NOMO-1 treated with dmso at 0.1 percent for 144 hours (cell line): ENCODE results near the gene CHRDL1.

Experiments used
- DNase-seq: peaks from one replicate; lab custom pipeline; 2025; ENCODE audit not compliant: unreplicated experiment; lab: John Stamatoyannopoulos, UW

The CHRDL1 gene

GRCh38 chrX:110745288-110745687, 50.3 kb downstream of the CHRDL1 start:
- DNase-seq, result no peak

- DNase-seq, result no peak
Observed at GRCh38 chrX:110743679-110744340, 51.8 kb downstream of the CHRDL1 start.

- DNase-seq, result no peak
Observed at GRCh38 chrX:110741213-110741796, 54.3 kb downstream of the CHRDL1 start.

GRCh38 chrX:110734894-110735541, 60.6 kb downstream of the CHRDL1 start:
- DNase-seq, result no peak

- no peak for DNase-seq
Observed at GRCh38 chrX:110734271-110734670, 61.3 kb downstream of the CHRDL1 start.

- DNase-seq, result no peak
Observed at GRCh38 chrX:110733166-110733565, 62.5 kb downstream of the CHRDL1 start.

GRCh38 chrX:110732266-110732665, 63.4 kb downstream of the CHRDL1 start:
- no peak for DNase-seq

GRCh38 chrX:110723844-110724243, 71.8 kb downstream of the CHRDL1 start:
- DNase-seq, result no peak

GRCh38 chrX:110722135-110722534, 73.5 kb downstream of the CHRDL1 start:
- no peak for DNase-seq

- DNase-seq, result no peak
Observed at GRCh38 chrX:110713666-110714065, 82.0 kb downstream of the CHRDL1 start.

GRCh38 chrX:110706446-110706845, 89.2 kb downstream of the CHRDL1 start:
- DNase-seq, result no peak

GRCh38 chrX:110703641-110704040, 92.0 kb downstream of the CHRDL1 start:
- DNase-seq, result no peak

GRCh38 chrX:110699109-110699508, 96.5 kb downstream of the CHRDL1 start:
- no peak for DNase-seq

GRCh38 chrX:110698696-110699095, 96.9 kb downstream of the CHRDL1 start:
- no peak for DNase-seq

- DNase-seq, result no peak
Observed at GRCh38 chrX:110692866-110693265, 102.8 kb downstream of the CHRDL1 start.

- DNase-seq, result no peak
Observed at GRCh38 chrX:110691446-110691845, 104.2 kb downstream of the CHRDL1 start.

GRCh38 chrX:110684653-110685052, 111.0 kb downstream of the CHRDL1 start:
- no peak for DNase-seq

- DNase-seq, result no peak
Observed at GRCh38 chrX:110683925-110684324, 111.7 kb downstream of the CHRDL1 start.

GRCh38 chrX:110678591-110678990, 117.0 kb downstream of the CHRDL1 start:
- DNase-seq, result no peak

- DNase-seq, result no peak
Observed at GRCh38 chrX:110675886-110676285, 119.7 kb downstream of the CHRDL1 start.

- DNase-seq, result no peak
Observed at GRCh38 chrX:110671068-110671803, 124.4 kb downstream of the CHRDL1 start.

GRCh38 chrX:110669572-110669971, 126.0 kb downstream of the CHRDL1 start:
- no peak for DNase-seq
